GM19455 (cell line): ENCODE measurements around the gene GAREM1.

Experiments used
- ATAC-seq: cut with Tn5 transposase; IDR thresholded peaks from one replicate; pipeline ENCODE4 v1.9.1; 2021; ENCODE audit not compliant: unreplicated experiment

GAREM1 gene

DNA sequence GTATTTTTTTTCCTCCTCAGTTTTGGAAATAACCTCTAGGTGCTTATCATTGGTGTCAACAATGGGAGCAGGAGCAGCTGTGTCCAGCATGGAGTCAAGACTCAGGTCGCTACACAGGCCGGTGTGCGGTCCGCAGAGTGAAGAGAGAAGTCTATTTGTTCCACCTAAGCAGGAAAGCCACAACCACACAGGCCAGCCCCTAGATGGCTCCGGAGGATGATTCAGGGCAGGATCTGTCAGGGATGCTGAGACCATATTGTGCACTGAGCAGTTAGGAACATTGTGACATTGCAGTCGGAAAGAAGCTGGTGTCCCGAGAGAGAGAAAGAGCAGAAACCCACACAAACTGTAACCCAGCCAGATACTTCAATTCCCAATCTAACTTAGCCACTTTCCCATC, 136.9 kb downstream of the GAREM1 start:
- no peak for ATAC-seq

DNA sequence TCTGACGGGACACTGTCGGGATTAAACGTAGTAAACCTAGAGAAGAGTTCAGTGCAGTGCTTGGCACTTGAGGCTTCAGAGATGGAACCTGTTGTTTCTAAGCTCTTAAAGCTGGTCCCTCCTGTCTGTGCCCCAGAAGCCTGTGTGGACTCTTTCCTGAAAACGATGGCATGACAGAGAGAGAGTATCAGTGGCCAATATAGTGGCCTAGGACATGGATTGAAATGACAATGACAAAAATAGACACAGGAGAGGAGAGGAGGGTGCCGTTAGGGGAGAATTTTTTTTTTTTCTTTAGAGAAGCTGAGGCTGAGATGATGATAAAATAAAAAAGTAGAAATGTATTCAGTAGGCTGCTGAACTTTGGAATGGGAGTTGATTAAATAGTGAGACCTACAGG, 138.0 kb downstream of the GAREM1 start:
- no peak for ATAC-seq

DNA sequence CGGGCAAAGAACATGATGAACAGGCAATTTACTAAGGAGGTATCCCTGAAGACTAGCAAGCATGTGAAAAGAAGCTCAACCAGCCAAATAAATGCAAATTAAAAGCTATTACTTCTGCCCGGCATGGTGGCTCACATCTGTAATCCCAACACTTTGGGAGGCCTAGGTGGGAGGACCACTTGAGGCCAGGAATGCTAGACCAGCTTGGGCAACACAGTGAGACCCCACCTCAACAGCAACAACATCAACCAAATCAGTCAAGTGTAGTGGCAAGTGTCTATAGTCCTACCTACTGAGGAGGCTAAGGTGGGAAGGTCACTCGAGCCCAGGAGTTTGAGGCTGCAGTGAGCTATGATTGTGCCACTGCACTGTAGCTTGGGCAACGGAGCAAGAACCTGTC, 141.7 kb downstream of the GAREM1 start:
- ATAC-seq: no peak

DNA sequence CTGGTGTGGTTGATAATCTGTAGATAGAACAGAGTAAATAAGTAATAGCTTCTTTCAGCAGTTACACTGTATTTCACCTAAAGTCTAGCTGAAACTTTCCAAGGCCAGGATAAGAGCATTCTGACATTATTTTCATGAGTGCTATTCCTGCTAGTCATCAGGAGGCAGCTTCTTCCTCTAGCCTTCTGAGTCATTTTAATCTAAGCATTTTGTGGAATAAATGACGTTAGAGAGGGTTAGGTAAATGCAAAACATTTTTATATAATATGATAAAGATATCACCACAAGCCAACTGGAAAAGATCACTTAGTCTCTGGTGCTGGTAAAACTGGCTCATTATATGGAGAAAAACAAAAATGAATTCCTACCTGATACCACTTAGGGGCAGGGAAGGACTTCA, 142.3 kb downstream of the GAREM1 start:
- no peak for ATAC-seq

DNA sequence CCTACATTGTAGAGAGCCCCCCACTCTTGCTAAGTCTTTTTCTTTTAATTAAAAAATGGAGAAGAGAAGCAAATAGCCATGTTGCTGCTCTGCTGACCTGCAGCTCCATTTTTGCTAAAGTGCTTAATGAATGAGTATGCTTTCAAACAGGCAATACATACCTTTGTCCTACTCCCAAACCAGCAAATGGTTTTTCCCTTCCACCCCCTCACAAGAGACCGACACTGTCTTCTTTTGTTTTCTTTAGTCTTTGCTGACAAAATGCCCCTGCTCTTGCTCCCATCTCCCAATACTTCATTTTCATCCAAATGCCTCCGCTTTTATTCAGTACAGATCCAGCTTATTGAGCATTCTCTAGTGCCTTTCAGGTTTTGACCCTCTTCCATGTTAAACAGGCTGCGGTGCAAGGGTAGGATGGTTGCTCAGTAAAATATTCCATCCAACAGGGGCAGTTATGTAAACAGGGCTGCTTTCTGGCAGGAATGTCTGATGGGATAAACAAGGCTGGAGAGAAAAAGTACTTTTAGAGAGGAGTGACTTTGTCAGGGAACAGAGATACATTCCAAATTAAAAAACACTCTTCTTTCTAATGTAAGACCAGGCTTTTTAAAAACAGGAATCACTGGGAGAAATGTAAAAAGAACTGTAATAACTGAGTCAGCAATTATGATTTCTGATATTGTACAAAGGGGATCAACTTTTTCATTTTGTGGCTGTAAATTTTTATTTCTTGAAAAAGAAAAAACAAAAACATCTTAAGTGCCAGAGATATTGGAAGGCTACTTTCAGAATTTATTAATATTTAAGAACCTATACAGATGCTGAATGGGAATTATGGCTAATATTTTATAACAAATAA, 144.0 kb downstream of the GAREM1 start:
- no peak for ATAC-seq

DNA sequence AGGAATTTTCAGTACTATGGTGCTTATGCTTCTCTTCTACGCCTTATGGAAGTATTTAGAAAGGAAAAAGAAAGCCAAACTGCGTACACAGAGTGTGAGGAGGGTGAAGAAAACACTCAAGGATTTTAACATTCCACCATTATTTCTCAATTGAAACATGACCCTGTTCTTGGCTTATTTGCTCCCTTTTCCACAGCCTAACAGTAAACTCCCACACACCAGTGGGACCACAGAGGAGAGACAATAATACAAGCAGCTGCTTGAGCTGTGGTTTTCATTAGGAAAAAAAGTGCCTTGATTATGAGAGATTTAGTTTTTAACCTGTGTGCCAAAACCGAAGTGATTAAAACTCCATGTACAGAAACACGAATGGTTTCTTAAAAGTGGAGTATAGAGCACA, 146.5 kb downstream of the GAREM1 start:
- no peak for ATAC-seq

DNA sequence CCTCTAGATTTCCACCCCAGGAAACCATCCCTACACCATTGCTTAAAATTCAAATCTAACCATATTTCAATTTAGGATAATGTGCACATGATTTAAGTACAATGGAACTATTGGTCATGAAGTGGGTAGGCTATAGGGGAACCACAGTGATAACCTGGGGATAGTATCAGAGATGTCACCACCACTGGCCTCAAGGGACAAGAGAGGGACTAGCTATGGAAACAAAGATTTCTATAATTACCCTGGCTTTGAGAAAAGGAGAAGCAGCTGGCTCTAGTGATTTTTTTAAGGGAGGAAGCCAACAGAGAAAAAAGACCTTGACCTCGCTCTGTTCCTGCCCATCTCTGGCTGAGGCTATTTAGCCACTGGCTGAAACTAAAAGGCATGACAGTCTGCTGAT, 148.9 kb downstream of the GAREM1 start:
- no peak for ATAC-seq

DNA sequence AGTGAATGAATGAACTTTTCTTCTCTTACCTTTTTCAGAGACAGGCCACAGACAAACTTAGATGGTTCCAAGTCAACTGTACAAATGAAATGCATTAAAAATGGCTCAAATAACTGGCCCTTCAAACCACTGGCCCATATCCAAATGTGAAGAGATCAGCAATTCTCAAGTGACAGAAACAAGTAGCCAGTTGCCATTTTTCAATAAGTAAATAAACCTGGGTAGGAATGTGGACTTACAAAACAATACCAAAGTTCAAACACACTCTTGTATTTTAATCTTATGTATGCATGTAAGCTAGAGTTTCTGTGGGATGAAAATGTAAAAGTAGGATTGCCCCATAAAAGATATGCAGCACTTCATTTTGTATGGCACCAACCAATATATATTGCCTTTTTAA, 151.6 kb downstream of the GAREM1 start:
- ATAC-seq: no peak

DNA sequence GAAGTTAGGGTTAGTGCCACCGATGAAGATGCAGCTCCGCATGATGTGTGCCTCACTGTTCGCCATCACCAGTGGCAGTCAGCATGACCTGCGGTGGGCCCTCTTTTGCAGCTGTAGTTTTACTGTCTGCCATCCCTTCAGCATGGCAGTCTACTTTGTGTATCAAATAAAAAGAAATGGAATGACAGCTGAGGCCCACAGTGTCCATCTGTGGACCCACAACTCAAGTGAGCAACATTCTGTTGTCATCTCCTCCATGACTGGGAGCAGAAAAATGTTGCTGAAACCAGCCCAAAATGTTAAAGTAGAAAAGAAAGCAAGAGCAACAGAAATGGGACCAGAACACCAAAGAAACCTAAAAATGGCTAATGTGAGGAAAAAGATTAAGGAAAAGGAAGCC, 152.1 kb downstream of the GAREM1 start:
- no peak for ATAC-seq

DNA sequence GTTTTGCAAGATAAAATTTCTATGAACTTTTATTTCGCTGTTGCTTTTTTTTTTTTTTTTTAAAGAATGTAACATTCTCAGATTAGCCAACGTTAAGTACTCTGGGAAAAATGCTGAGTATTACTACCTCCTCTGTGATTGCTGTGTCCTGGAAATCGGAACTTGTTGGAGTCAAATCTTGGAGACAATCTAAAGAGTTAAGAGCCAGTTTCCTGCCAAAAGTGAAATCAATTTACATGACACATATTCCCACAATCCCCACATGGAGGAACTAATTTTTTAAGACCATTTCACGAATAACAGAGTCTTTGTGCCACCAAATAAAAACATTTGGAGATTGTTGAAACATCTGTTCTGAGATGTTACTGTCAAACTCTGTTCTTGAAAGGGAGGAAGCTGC, 153.0 kb downstream of the GAREM1 start:
- ATAC-seq: no peak

DNA sequence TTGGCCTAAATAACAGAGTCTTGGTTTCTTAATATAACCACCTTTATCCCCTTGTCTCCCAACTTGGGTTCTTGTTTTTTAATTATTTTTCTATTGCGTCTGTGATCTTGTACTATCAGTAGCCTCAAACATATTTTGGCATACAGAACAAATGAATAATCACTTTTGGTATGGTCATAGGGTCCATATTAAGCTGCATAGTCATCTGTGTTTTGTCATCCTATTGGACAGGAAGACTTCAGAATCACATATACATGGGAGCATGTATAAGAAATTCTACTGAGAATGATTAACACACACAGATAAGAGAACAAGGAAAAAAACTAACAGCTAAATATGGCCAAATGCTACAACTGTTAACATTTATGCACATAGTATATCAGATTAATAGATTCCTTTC, 154.8 kb downstream of the GAREM1 start:
- no peak for ATAC-seq

DNA sequence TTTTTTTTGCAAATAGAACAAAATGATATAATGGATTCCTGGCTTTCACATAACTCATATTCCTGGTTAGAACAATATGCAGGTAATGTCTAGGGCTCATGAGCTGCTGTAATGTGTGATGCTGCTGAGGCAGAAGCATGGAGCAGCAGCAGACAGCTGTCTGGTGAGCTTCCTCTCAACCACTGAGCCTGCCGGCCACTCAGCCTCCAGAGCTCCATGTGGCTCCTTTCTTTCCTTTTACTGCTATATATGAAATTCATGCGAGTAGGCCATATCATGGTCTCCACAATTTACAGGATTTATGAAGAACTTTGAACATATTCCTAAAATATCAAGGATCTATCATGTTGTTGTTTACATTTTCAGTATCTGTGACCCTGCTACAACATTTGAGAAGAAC, 159.9 kb downstream of the GAREM1 start:
- ATAC-seq: no peak

DNA sequence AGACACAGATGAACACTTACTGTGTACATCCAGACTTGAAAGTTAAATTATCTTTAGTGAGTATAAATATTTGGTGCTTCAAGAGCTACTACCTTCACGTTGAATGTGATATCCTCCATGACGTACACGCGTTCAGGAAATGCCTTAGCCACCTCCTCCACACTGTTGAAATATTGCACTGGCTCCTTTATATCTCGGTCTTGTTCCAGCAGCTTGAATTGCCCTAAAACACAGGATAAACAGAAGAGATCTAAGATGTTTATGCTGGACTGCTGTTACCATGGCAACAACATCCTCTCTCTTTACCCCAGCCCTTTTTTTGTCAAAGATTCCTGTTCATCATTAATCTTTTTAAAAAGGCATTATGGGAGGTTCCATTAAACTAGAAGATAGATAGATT, 160.6 kb downstream of the GAREM1 start:
- no peak for ATAC-seq

DNA sequence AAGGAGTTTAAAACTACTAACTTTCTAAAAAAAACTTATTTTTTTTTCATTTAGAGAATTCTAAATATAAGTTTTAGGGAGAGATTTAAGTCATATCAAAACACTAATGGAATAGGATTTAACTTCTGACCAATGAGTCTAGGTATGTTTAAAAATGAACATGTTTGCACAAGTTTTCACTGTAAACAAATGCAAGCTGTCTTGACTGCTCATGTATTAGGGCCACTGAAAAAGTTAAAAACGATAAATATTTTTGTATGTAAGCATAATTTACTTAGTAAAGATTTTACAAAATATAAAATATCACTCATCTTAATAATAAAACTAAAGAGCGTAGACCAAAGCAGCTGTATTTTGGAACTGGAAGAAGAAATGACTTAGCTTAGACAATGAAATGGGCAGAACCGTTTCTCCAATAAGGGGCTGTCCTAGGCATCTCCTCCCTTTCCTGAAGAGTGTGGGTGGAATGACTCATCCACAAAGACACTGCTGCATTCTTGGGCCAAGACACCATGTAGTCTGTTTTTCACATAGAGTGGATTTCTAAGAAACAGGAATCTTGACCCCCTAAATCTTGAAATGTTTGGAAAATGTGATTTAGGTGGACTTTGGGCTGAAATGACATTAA, 162.1 kb downstream of the GAREM1 start:
- ATAC-seq: no peak

DNA sequence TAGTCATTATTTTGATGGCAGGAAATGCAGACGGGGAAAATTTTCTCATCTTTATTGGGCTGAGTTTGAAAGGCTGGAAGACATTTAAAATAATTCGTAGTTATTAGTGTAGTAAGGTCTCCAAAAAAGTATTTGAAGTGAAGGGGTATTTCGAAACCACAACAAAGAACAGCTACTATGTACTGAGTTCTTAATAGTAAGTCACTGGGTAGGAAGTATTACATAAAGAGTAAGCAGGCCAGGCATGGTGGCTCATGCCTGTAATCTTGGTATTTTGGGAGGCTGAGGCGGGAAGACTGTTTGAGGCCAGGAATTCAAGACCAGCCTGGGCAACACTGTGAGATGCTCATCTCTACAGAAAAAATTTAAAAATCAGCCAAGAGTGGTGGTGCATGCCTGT, 167.3 kb downstream of the GAREM1 start:
- no peak for ATAC-seq

DNA sequence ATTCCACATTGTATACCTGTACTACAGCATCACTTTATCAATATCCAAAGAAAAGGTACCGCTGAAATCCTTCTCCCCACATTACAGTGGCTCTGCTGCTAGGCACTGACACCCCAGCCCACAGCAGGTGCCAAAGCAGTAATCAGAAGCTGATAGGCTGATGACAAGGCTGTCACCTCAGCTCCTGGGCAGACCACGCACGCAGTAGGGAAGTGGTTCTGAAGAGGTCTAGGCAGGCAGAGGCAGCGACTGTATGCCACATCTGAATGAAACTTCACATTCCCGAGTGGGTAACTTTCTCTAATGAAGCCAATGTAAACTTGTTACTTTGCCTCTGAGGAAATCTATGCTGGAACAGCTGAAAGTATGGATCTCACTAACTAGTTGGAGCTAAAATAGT, 167.9 kb downstream of the GAREM1 start:
- ATAC-seq: no peak

DNA sequence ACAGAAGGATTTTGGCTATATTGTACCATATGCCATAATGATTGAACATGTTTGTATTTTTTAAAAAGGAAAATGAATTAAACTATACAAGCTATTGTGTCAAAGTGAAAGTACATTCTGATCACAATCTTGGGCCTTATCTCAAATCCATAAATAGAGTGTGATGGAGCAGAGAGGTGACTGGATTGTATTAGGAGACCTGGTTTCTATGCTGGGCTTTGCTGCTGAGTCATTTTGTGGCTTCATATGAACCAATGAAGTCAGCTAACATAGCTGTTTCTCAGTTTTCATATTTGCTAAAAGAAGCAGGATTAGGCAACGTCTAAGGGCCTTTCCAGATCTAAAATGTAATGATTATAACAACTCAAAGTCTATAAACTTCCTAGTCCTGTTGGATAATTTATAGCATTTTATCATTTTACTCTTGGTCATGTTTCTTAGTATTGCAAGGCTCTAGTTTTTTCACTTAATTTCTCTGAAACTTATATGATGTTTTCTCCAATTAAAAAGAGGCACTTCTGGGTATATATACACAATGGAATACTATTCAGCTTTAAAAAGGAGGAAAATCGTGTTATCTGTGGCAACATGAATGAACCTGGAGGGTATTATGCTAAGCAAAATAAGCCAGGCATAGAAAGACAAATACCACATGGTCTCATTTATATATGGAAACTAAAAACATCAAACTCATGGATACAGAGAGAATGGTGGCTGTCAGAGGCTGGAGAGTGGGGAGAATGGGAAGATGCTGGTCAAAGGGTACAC, 168.5 kb downstream of the GAREM1 start:
- no peak for ATAC-seq

DNA sequence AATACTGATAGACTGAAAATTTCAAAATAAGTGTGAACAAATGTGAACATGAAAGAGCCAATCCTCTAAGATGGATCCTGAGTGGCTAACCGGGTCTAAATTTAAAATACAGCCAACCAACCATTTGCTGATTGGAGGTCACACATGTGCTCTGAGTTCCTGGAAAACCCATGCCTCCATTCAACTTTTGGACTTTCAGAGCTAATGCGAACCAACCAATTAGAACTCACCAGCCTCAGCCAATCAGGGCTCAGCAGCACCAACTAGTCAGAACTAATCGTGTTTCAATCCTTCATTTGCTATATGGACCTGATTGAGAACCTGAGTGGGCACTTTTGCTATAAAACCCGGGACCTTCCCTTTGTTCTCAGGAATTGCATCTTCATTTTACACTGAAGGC, 169.3 kb downstream of the GAREM1 start:
- ATAC-seq: no peak

DNA sequence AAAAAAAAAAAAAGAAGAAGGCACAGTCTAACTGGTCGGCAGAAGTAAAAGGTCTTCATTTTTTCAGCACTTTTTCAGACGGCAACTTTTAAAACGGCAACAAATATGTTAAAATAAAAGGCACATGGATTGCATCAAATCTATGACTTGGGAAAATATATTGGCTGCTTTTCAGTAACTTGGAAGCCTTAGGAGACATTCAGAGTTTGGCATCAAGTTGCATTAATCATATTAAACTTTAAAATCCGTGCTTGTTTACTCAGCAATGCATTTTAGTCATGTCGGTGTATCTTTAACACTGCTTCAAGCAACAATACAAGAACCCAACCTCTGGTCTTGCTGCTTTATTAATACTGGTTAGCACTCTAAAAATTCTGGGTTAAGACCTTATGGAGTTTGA, 169.8 kb downstream of the GAREM1 start:
- ATAC-seq: no peak

DNA sequence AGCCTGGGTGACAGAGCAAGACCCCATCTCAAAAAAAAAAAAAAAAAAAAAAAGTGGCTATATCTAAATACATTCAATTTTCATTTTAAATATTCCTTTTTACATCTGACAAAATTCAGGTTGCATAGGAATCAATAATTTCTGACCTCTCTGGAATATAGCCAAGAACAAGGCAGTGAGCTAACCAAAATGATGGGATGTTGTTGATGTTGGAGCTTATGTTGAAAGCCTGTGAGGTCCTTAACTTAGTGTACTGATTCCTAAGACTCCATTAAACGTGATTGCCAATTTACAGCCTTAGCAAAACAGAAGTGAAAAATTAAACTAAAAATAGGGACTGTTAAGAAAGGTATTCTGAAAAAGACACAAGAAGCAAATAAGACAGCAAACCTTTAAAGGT, 171.2 kb downstream of the GAREM1 start:
- ATAC-seq: no peak

DNA sequence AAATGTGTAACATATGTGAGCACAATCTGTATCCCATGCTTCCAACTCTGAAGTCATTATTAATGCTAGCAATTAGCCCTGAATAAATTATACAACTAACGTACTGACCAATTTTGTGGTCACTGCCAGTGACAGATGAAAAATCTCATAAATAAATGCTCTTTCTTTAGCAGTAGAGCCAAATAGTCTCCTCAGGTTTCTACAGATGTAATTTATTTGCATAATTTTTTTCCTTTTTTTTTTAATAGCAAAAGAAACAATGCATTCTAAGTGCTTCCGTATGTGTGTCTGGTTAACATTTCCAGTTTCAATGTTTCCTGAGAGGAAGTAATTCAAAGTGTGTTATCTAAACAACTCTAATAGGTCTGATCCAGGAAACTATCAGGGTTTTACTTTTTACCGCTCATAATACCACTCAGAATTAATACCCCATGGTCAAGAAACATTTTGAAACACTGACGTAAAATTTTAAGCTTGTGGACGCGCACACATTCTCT, 172.5 kb downstream of the GAREM1 start:
- no peak for ATAC-seq
